GM21576 (cell line): ENCODE data around the gene GGA2.

ENCODE experiments used
- ATAC-seq: cut with Tn5 transposase; IDR thresholded peaks from one replicate; pipeline ENCODE4 v1.9.1; 2021; ENCODE audit warnings: mild to moderate bottlenecking, moderate library complexity; ENCODE audit not compliant: unreplicated experiment

The GGA2 gene

GRCh38 chr16:23432176-23433128 is 77.8 kb downstream of the GGA2 start:
- ATAC-seq, result no peak

DNA sequence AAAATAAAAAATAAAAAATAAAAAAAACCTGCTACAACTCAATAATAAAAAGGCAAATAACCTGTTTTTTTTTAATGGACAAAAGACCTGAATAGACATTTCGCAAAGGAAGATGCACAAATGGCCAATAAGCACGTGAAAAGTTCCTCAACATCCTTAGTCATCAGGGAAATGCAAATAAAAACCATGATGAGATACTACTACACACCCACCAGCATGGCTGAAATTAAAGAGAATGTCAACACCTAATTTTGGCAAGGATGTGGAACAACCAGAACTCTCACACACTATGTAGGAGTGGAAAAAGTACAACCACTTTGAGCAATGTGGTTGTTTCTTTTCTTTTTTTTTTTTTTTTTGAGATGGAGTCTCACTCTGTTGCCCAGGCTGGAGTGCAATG is 81.9 kb downstream of the GGA2 start:
- ATAC-seq, result no peak

- no peak for ATAC-seq
These were observed 85.9 kb downstream of the GGA2 start for GRCh38 chr16:23424292-23424958.

DNA sequence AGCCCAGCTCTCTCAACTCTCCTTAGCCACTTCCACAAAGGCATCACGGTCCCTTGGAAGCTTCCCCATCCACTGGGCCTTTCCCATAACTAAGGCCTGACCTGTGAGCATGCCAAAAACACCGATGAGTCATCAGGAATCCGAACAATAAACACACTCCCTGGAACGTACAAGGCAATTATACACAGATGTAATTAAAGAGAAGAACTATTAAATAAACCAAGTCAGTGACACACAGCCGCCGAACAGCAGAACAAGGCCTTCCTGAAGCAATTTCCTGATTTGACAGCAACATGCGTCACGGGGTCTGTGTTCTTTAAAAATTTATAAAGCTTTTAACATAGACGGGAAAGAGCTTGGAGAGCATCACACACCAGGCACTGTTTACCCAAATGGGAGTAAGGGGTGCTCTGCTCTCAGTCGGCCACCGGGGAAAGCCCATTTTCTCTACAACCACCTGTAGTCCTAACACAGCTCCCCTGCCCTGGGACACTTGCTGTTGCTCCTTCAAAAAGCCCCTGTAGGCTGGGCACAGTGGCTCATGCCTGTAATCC is 86.7 kb downstream of the GGA2 start:
- ATAC-seq, result no peak

GRCh38 chr16:23420011-23420410 is 90.3 kb downstream of the GGA2 start:
- no peak for ATAC-seq

- ATAC-seq, result no peak
These were observed 93.5 kb downstream of the GGA2 start for GRCh38 chr16:23416816-23417215.

- no peak for ATAC-seq
These were observed 95.6 kb downstream of the GGA2 start for GRCh38 chr16:23414731-23415130.
